NT2/D1 (cell line): ENCODE data around the gene CSE1L.

Experiments
- DNase-seq: peaks from one replicate; pipeline ENCODE4 v3.0.0-alpha.2; 2011; ENCODE audit warnings: low read depth, low spot score
- H3K27me3 ChIP-seq: 2 replicates; pipeline ENCODE4 v1.6.0; 2011; ENCODE audit warnings: mild to moderate bottlenecking; ENCODE audit not compliant: insufficient read length, insufficient read depth
- H3K36me3 ChIP-seq: 2 replicates; pipeline ENCODE4 v1.6.1; 2011; ENCODE audit warnings: mild to moderate bottlenecking, low read length, mixed read lengths; ENCODE audit not compliant: insufficient read depth, insufficient read length
- H3K4me1 ChIP-seq: 2 replicates; pipeline ENCODE4 v1.5.1; 2011; ENCODE audit not compliant: insufficient read depth, insufficient read length
- H3K4me3 ChIP-seq: 2 replicates; pipeline ENCODE4 v1.5.1; 2011; ENCODE audit warnings: low read depth; ENCODE audit not compliant: insufficient read length
- H3K9ac ChIP-seq: 2 replicates; pipeline ENCODE4 v1.6.0; 2011; ENCODE audit warnings: low read depth; ENCODE audit not compliant: insufficient read length
- H3K9me3 ChIP-seq: 2 replicates; pipeline ENCODE4 v1.5.1; 2011; ENCODE audit warnings: mild to moderate bottlenecking, low read length; ENCODE audit not compliant: insufficient read depth
- SUZ12 ChIP-seq: IDR thresholded peaks from 2 replicates; pipeline ENCODE4 v1.6.1; 2011; ENCODE audit not compliant: insufficient read length, insufficient read depth; ENCODE audit errors: extremely low read depth
- YY1 ChIP-seq: IDR thresholded peaks from 2 replicates; pipeline ENCODE4 v1.6.1; 2011; ENCODE audit not compliant: insufficient read length, insufficient read depth
- ZNF274 ChIP-seq: IDR thresholded peaks from 2 replicates; pipeline ENCODE4 v1.6.1; 2011; ENCODE audit warnings: mild to moderate bottlenecking, low read depth, low read length

Gene CSE1L

GRCh38 chr20:49136817-49137571, 90.9 kb downstream of the CSE1L start:
- TF ChIP-seq YY1 (no peak), SUZ12 (no peak), ZNF274 (no peak)
- Histone ChIP-seq H3K9ac (no peak overlapping the region), H3K9me3 (no peaks in the 10 kb centered on the region), H3K4me1 (no peaks in the 10 kb centered on the region), H3K36me3 (peaks cover 42% of the 10 kb centered on the region), H3K27me3 (no peaks in the 10 kb centered on the region), H3K4me3 (no peak overlapping the region)
- DNase-seq: no peak

- no peak for DNase-seq
- Histone ChIP-seq H3K27me3 (no peaks in the 10 kb centered on the region), H3K9ac (no peak overlapping the region), H3K36me3 (peaks cover 39% of the 10 kb centered on the region), H3K9me3 (no peaks in the 10 kb centered on the region), H3K4me1 (no peaks in the 10 kb centered on the region), H3K4me3 (no peak overlapping the region)
- TF ChIP-seq SUZ12 (no peak), ZNF274 (no peak), YY1 (no peak)
Measured at GRCh38 chr20:49138431-49138830, 92.3 kb downstream of the CSE1L start.

GRCh38 chr20:49140411-49140810, 94.3 kb downstream of the CSE1L start:
- Histone ChIP-seq H3K36me3 (peaks cover 42% of the 10 kb centered on the region), H3K27me3 (no peaks in the 10 kb centered on the region), H3K9ac (no peak overlapping the region), H3K9me3 (no peaks in the 10 kb centered on the region), H3K4me3 (no peak overlapping the region), H3K4me1 (no peaks in the 10 kb centered on the region)
- no peak for TF ChIP-seq SUZ12
- TF ChIP-seq ZNF274: no peak
- no peak for TF ChIP-seq YY1
- no peak for DNase-seq

GRCh38 chr20:49140834-49141233, 94.7 kb downstream of the CSE1L start:
- no peak overlapping the region for H3K9ac ChIP-seq
- H3K9me3 ChIP-seq: no peaks in the 10 kb centered on the region
- no peak overlapping the region for H3K4me3 ChIP-seq
- no peaks in the 10 kb centered on the region for H3K4me1 ChIP-seq
- DNase-seq: no peak
- H3K27me3 ChIP-seq: no peaks in the 10 kb centered on the region
- TF ChIP-seq SUZ12 (no peak), YY1 (no peak), ZNF274 (no peak)
- peaks cover 41% of the 10 kb centered on the region for H3K36me3 ChIP-seq
